Fibroblast of skin of scalp (primary cell): ENCODE data around the gene PRELID3B. TPM values are rescaled to one million over a fixed set of nuclear protein-coding genes. Genes with fewer than 3 reads are reported as not detected.
A peak's percentile ranks its signal among the peaks of the same experiment; 100 is the strongest.

Source experiments
- DNase-seq: peaks from one replicate; pipeline ENCODE4 v3.0.0-alpha.2; 2013
- polyA plus RNA-seq, 2 experiments: library from polyadenylated mRNA; unstranded; fragments of 120-200 nt; gene quantifications; one replicate each; pipeline ENCODE4 v1.2.1, GENCODE V29; 2013; ENCODE audit not compliant: insufficient read length in 2 of 2

PRELID3B gene
- polyA plus RNA-seq (2013, experiment 1 of 2; ENCODE audit: insufficient read length), result 63.1 TPM
- polyA plus RNA-seq (2013, experiment 2 of 2; ENCODE audit: insufficient read length), result 60.5 TPM

DNA sequence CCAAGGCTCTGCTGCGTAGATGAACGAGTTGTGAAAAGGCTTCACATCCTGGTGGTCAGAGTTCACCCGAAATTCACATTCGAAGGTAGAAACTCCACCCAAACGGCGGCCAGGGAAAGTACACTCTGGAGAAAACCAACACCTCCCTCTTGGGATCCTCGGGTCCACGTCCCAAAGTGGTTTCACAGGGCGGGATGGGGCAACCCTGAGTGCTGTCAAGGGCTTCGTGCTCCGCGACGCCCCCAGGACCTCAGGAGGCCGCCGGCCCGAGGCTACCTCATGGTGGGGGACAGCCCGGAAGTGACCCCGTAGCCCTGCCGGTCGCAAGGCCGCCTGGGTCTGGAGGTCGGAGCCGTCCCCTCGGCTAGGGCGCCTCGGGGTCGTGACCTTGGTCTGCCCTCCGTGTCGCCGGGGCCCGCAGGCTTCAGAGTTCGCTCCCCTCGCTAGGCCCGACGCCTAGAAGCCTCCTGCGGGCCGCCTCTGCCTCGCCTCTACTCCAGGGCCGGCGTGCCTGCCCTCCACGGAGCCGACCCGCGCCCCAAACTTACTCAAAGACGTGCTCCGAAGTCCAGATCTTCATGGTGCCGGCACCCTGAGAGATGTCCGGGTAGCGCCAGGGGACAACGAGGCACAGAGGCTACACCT, at the start of gene PRELID3B:
Gene PRELID3B (minus strand): TSS at position 636 of the 645 bp plus-strand sequence. CDS start 56 bp downstream, at position 580.
- DNase-seq, result peak; percentile 19

DNA sequence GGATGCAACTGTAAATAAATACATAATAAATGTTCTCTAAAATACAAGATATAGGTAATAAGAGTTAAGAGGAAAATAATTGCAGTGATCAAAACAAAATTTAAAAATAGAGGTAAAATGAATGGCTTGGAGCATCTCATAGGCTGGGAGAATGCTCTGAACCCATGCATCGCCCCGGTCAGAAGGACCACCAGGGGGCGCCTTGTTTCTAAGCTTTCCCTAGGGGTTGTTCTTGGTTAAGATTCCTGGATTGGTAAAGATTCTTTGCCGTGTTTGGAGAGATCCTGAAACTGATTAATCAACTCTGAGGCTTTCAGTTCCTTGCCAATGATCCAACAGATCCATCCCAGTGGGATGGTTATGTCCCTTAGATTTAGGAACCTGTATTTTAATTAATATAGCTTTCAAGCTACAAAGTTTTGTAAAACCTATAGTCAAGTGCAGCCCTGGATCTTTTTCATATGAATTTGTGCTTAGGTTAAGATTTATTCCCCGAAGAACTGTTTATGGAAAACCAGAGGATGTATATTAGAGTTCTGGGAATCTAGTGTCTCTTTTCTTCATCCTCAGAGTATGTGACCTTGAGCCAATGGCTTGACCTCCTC, 45.3 kb upstream of the PRELID3B start:
- DNase-seq, result peak; percentile 73

DNA sequence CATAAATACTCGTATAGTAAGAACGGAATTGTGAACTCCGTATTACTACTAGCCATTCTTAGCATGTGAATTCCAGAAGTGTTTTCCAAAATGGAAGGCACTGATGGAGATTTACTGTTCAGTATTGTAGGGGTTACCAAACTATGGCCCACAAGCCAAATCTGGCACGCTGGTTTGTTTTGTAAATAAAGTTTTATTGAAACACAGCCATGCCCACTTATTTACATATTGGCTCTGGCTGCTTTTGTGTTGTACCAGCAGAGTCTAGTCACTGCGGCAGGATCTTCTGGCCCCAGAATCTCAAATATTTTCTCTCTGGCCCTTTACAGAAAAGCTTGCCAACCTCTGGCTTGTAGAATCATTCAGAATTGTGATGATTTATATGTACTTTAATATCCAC, 44.3 kb upstream of the PRELID3B start:
- DNase-seq, result no peak

DNA sequence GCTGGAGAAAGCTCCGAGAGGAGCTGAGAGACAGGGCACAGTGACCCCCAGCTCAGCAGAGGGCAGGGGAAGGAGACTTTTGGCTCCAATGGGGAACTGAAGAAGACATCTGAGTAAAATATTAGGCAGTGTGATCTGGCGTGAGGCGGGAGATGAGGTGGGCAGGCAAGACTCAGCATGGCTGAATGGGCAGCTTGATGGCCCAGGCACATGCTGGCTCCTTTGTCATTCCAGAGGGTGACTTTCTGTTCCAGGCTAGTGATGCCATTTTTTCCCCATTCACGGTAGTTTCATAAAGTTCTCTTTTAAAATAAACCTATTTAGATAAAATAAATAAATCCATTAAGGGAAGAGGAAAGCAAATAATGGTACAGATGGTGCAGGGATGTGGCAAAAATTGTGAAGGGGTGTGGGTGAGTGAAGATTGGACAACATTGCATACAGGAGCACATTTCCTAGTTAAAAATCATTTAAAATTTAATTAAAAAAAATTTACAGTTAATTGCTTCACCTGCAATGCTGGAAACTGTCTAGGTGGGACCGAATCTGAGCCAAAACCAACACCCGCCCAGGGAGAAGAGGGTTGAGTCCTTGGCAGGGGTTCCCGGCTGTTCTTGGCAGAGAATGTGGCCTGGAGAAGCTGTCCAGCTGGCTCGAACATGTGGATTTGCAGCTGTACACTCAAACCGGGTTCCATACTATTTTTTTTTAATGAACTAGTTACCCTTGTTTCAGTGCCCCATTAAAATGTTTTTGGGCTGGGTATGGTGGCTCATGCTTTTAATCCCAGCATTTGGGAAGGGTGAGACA, 41.7 kb upstream of the PRELID3B start:
- DNase-seq, result no peak

DNA sequence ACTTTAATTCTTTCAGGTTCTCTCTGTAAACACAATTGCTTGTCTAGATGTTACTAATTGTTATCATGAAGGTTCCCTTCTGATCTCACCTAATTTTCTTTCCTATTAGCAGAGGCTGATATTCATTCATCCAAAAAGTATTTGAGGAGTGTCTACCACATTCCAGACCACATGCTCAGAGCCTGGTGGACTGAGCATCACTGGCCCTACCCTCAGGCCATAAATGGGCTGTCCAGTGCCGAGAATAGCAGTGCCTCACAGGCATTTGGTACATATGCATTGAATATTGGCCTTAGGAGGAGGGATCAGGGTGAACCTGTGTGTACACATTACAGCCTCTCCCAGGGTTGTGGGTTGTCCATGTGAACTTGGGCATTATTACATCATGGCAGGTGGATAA, 40.4 kb upstream of the PRELID3B start:
- peak; percentile 71 for DNase-seq

DNA sequence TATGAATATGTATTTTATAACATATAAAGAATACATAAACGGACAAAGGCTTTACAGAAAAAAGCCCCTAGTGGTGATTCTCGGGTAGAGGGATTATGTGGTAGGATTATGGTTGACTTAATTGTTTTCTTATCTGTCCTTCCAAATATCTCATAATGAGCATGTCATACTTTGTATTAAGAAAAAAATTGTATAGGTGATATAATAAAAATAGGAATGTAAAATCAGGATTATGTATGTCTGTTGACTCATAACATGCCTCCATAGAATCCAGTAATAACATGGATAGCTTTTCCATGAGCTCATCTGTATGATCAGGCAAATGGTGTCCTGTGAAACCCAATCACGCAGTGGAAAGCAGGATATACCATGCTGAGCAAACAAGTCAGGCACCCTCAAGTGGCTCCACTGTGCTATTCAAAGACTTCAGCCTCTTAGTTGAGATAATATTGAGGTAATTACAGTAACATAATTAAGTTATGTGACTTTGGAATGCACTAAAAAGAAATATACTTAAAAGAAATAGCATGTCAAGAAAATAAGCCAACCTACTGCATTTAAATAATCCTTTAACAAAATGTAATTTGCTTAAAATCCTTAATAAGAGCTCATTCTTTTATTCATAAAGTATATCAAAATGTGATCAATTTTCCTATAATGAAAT, 39.6 kb upstream of the PRELID3B start:
- peak; percentile 73 for DNase-seq

DNA sequence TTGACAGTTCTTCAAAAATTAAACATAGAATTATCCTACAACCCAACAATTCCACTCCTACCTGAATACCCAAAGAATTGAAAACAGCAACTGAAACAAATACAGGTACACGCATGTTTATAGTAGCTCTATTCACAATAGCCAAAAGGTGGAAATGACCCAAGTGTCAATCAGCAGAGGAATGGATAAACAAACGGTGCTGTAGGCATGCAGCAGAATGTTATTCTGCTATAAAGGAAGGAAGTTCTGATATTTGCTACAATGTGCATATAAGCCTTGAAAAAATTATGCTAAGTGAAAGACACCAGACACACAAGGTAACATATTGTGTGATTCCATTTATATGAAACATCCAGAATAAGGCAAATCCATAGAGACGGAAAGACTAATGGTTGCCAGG, 38.5 kb upstream of the PRELID3B start:
- no peak for DNase-seq

DNA sequence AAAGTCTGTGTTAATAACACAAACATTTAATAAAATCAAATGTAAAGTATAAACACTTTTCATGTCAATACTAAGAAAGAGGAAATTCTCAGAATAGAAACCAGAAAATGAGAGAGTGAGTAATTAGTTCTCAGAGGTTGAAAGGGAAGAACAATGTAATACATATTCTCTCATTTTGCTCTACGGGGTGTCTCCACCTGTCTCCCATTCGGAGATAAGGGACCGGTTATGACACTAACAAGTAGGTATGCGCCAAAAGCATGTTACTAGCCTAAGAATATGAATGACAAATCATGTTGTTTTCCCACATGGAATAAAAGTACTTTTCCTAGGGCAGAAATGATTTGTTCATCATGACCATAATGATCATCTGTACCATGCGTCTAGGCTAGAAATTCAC, 35.6 kb upstream of the PRELID3B start:
- no peak for DNase-seq

DNA sequence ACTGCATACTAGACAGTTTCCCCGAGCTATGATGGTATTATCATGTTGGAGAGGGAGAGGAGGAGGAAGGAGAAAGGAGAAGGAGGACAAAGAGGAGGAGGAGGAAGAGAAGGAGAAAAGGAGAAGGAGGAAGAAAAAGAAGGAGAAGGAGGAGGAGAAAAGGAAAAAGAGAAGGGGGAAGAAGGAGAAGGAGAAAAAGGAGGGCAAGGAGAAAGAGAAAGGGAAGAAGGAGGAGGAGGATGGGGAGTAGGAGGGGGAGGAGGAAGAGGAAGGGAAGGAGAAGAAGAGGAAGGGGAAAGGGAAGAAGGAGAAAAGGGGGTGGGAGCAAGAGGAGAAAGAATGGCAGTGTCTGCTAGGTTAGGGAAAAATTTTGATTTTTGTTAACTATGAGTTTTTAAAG, 35.1 kb upstream of the PRELID3B start:
- DNase-seq, result no peak

DNA sequence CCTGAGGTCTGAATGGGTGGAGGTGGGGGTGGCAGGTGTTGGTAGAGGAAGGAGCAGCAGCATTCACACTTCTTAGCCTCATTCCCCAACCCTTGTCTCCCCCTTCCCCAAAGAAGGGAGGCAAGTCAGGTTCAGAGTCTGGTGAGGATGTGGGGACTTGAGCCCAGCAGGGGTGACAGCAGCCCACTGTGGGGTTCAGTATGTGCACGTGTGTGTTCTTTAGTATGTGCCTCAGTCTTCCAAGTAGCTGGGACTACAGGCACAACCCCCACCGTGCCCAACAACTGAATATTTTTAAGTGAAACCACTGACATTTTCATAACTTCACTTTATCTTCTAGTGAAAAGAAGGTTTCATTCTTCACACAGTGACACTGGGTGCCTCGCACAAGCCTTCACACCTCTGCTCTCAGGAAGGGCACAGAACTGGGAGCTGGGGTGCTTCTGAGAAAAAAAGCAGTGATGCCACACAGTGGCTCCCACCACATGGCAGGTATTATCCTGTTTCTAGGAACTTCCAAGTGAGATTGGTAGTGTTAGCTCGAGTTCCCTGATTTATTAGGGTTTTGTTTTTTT, 33.4 kb upstream of the PRELID3B start:
- DNase-seq, result no peak

DNA sequence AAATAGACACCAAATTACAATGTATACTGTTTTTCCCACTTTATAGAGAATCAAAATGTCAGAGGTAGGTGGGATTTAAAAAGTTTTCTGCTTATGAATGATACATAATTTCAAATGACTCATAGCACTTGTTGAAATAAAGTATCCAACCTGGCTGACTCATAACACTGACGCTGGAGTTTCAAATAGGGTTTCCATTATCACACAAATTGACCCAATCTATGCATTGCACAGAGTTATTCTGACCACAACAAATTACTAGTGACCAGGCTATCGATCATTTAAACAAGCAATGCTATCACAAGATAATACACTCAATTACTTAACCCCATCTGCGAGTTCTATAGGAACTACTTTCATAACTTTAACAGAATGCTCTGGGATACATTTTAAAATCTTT, 31.9 kb upstream of the PRELID3B start:
- no peak for DNase-seq

DNA sequence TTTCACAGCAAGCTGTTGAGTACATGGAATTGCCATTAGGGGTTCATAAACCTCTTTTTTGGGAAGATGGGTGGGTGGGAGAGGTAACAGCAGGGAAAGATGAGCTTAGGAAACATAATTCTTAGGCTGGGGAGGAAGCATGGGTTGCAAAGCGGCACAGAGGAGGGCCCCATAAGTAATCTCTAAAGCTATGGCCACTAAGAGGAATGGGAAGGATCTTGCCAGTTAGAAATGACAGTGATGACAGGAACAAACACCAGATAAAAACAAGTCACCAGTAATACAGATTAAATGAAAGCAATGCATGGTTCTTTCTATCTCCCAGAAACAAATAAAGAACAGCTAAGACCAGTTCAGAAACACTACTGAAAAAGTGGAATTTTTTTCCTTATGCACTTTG, 31.0 kb upstream of the PRELID3B start:
- DNase-seq, result no peak

DNA sequence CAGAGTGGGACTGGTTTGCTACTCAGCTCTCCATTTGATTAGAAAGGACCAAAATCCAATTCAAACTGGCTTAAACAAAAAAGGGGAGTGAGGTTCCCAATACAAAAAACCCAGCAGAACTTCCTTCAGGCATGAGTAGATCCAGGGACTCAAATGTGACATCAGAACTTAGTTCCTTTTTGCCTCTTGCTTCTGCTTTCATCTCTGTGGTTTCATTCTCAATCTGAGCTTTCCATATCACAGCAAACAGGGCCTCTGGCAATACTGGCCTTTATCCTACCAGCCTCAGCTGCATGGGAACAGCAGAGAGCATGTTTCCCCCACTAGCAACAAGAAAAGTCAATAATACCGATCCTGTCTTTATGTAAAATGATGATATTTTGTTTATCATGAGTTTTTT, 28.6 kb upstream of the PRELID3B start:
- no peak for DNase-seq

DNA sequence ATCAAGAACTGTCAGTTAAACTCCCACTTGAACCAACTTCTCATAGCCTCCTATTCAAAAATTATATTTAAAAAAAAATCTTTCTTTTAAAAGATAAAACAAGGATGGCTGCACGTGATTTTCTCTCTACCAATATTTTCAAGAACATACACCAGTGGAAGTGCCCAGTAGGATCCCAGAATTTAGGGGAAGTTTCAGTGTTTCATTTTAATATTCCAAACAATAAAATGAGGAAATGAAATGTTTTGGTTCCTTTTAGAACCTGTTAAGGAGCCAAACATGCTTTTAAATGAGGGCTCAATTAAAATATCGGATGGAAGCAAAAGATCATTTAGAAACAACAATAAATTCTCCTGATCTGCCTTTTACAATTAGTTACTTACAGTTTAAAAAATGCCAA, 26.4 kb upstream of the PRELID3B start:
- no peak for DNase-seq

DNA sequence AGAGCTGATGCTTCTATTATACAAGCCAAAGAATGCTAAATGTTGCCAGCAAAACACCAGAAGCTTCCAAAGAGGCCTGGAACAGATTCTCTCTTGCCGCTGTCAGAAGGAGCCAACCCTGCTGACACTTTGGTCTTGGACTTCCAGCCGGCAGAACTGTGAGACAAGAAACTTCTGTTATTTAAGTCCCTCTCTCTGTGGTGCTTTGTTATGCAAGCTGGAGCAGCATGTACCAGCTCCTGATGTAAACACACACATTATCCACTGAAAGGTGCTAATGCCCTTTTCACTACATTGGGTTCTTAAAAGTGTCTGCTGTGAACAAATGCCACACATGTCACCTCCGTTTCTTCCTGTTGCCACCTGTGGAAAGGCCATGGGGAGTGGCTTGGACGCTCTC, 25.9 kb upstream of the PRELID3B start:
- no peak for DNase-seq

DNA sequence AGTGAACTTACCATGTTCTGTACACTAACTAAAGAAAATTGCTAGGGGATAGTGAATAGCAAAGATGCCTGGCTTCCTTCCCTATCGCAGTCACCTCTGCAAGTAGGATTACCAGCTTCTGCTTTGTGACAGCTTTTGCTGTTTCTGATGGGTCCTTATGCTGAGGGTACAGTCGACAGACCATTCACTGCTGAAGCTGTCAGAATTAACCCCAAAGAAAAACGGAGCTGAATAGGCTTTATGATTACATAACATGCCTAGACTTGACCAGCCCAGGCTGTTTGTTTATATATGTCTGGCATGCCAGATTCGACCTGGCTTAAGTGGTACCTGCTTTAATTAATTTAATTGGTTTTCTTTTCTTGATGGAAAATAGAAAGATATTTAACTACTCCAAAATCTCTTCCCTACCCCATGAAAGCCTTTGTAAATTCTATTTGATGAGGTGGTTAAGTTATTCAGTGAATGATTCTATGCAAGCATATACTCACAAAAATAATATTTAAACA, 21.7 kb upstream of the PRELID3B start:
- DNase-seq, result no peak

DNA sequence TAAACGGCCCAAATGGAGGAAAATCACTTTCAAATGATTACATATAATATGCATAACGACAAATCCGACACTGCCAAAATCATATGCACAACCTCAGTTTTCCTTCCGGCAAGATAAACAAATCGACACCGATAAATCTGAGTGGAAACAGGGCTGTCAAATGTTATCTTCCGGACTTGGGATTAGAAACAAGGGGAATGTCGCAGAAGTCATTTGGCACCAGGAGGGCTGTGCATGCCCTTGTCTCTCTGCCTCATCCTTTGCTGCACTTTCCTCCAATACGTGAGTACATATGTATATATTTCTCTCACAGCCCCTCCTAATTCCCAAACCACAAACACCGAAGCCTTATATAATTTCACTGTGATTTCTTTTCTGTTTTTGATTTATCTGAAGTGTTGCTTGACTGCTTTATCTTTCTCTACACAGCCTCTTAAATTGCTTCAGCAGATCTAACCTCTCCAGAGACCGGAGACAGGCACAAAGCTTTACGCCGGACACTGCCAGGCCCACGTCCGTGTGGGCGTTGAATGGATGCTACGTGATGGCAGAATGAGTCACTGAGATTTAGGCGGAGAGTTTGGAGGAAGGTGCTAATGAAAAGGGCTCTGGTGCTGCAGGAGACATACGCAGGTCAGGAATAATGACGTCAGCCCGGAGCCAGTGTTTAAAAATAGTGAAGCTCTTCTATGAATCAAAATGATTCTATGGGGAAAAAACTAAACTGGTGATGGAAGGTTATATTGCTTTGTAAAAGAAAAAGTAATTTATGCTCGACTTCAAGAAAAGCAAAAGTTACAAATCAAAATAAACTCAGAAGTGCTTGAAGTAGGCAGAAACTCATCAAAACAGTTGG, 21.0 kb upstream of the PRELID3B start:
- no peak for DNase-seq

DNA sequence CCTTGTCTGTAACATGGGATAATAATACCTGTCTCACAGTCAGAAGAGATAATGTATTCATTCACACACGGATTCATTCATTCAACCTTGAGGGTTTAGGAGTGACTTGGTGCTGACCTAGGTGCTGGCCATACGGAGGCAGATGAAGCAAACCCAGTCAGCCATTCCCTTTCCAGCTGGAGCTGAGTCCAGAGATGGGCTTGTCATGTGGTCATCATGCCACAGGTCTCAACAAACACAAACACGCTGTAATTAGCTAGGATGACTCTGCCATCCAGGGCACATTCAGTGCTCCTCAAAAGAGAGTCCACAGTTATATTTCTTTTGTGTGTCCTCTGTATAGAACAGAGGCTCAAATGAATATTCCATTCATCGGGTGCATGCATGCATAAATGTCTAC, 19.5 kb upstream of the PRELID3B start:
- DNase-seq, result no peak

DNA sequence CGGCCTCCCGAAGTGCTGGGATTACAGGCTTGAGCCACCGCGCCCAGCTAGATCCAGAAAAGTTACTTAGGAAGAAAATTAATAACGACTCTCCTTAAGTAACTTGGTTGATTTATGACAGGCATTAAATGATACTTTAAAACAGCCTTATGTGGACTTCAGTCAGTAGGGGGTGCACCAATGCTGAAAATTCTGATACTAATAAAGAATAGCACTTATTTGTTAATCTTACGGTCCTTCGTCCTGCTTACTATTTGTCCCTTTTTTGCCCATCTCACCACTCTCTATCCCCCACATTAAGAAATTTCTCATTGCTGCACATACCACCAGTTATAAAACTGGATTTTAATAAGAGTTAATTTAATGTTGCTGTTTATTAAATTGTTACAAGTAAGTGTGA, 12.7 kb upstream of the PRELID3B start:
- DNase-seq, result peak; percentile 11

DNA sequence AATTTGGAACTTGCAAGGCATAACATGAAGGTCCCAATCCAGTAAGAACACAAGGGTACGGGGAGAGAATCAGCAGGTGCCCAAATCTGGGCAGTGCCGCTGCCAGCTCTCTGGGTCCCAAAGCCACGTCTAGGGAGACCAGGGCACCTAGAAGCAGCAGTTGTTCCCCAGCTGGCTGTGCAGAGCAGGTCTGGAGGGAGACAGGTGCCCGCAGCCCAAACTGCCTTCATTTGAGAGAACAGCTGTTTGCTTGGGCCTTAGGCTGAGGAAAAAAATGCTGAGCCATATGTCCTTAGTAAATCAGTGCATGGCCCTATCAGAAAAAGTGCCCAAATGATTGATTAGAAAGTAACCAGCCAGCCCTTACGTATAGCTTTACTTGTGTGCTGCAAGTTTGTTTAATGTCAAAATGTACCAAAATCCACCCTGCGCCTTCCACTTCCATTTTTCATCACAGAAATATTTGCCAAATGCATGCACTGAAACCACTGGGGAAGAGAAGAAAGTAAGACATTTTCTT, 9.1 kb upstream of the PRELID3B start:
- no peak for DNase-seq

DNA sequence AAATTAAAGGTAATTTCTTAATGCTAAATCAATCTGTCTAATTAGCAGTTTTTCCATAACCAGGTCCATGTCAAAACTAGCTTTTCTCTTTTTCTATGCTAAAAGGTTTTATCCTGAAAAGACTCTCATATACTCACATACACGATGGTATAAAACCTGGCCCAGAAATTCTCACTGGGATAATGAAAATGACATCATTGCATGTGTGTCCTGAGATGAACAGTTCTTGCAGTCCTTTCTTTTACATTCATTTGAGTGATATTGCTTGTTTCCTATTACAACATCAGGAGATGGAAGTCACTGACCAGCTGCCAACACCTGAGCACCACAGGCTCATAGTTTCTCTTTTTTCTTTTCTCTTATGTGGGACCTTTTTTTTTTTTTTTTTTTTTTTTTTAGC, 7.9 kb upstream of the PRELID3B start:
- no peak for DNase-seq
